ENCODE data around the gene TSTD1. TPM values are rescaled to one million over a fixed set of nuclear protein-coding genes. Genes with fewer than 3 reads are reported as not detected.

The TSTD1 gene
- total and polyA plus RNA-seq, 2 of the 8 experiments (the other 6 are each of a cell fraction or from before 2014, with no cell fraction given), result 60.9 to 314 TPM

DNA sequence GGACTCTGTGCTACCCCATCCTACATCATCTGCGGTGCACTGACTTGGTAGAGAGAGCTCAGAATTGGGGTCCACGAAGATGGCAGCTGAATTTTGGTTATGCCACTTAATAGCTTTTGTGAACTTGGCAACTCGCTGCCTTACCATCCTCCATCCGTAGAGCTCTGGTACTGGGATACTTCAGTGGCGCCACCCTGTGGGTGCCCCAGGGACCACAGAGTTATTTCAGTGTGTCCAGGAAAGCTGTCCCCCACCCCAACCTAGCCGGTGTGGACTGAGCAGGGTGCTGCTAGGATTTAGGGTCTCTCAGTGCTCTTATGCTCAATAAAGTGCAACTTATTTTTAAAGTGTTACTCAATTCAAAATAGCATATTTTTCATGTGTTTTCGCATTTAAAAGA, 16.0 kb upstream of the TSTD1 start (continued):
- no peak for TF ChIP-seq CHD7 (IDR thresholded peaks at IDR 0.05; ENCODE audit: insufficient replicate concordance, low read length)
- TF ChIP-seq RAD21 (IDR thresholded peaks at IDR 0.05 in 1 of 2, conservative IDR thresholded peaks at IDR 0.05 in 1 of 2; ENCODE audit: low read depth in 2 of 2, low read length in 2 of 2), result peak; percentile 18 to 39; a peak in 2 of 4 replicates
- TF ChIP-seq RXRA (IDR thresholded peaks at IDR 0.05; ENCODE audit: insufficient read depth, low read depth, low read length), result no peak
- no peak for TF ChIP-seq TEAD4 (IDR thresholded peaks at IDR 0.05; ENCODE audit: low read depth, low read length)
- TF ChIP-seq SUZ12 (IDR thresholded peaks at IDR 0.05; ENCODE audit: low read length), result no peak
- TF ChIP-seq CEBPB (IDR thresholded peaks at IDR 0.05; ENCODE audit: low read depth, low read length), result no peak

Data from H1 (cell line).